Natural killer cell (primary cell): ENCODE data around the gene VASP. TPM values are rescaled to one million over a fixed set of nuclear protein-coding genes. Genes with fewer than 3 reads are reported as not detected.

ENCODE experiments used
- ATAC-seq, 3 donors: fragments of 150-1000 bp in 2 of 3; fragments of 200-7000 bp in 1 of 3; cut with Tn5 transposase; 1 replicate in 1 of 3; 2 replicates in 2 of 3; pipeline ENCODE4 v1.10.0; 2021; ENCODE audit warnings: mild to moderate bottlenecking in 2 of 3, moderate library complexity in 2 of 3
- DNase-seq, 2 donors: peaks; one replicate each; pipeline versions ENCODE4 v3.0.0 to v3.0.0-alpha.2; 2013 to 2021; ENCODE audit warnings: mixed read lengths in 1 of 2
- H3K27ac ChIP-seq: one replicate; pipeline ENCODE4 v1.5.1; 2013; ENCODE audit warnings: mild to moderate bottlenecking, low read length
- H3K27me3 ChIP-seq: one replicate; pipeline ENCODE4 v1.6.1; 2013; ENCODE audit warnings: low read length; ENCODE audit not compliant: control insufficient read depth, insufficient read depth
- H3K36me3 ChIP-seq: one replicate; pipeline ENCODE4 v1.6.1; 2013; ENCODE audit warnings: low read length; ENCODE audit not compliant: control insufficient read depth, insufficient read depth
- H3K4me1 ChIP-seq: one replicate; pipeline ENCODE4 v1.6.1; 2013; ENCODE audit warnings: low read length; ENCODE audit not compliant: control insufficient read depth, insufficient read depth
- H3K4me3 ChIP-seq: one replicate; pipeline ENCODE4 v1.5.1; 2013; ENCODE audit warnings: low read length
- H3K9me3 ChIP-seq: one replicate; pipeline ENCODE4 v1.6.1; 2013; ENCODE audit warnings: low read length; ENCODE audit not compliant: control insufficient read depth, insufficient read depth
- H3K27ac Mint-ChIP-seq, 2 donors: one replicate each; pipeline ENCODE4 v1.8.0; 2022; ENCODE audit warnings: mild to moderate bottlenecking in 2 of 2, mixed read lengths in 2 of 2, moderate library complexity in 1 of 2
- H3K27me3 Mint-ChIP-seq, 2 donors: one replicate each; pipeline ENCODE4 v1.8.0; 2022; ENCODE audit warnings: low read depth in 2 of 2, mixed read lengths in 2 of 2
- H3K36me3 Mint-ChIP-seq: one replicate; pipeline ENCODE4 v1.8.0; 2022; ENCODE audit warnings: mixed read lengths
- H3K4me1 Mint-ChIP-seq, 2 donors: one replicate each; pipeline ENCODE4 v1.8.0; 2022; ENCODE audit warnings: mixed read lengths in 2 of 2
- H3K4me3 Mint-ChIP-seq: one replicate; pipeline ENCODE4 v1.8.0; 2022; ENCODE audit warnings: mild to moderate bottlenecking, moderate library complexity, mixed read lengths
- H3K9me3 Mint-ChIP-seq, 2 donors: one replicate each; pipeline ENCODE4 v1.8.0; 2022; ENCODE audit warnings: mixed read lengths in 2 of 2
- WGBS: methylation state at CpG from one replicate; pipeline ENCODE4 v1.1.7; 2013; ENCODE audit warnings: missing lambda C conversion rate; ENCODE audit not compliant: insufficient coverage; 5-methylcytosine and 5-hydroxymethylcytosine counted together
- intact Hi-C: fragments of 100-400 bp; cut with micrococcal nuclease; formaldehyde crosslinking; loops from one replicate; pipeline ENCODE4 v1.14.2; 2022
- total RNA-seq, 4 donors: library from RNA; stranded (reverse); fragments of 120-200 nt in 1 of 4; gene quantifications; one replicate each; pipeline versions ENCODE4 v1.2.3 to v1.2.4, GENCODE V29; 2013 to 2022
- TF ChIP-seq, protein P1 (sequence below): fragments of 200-600 bp; IDR thresholded peaks from one replicate; pipeline ENCODE4 v1.8.0; 2022; ENCODE audit warnings: antibody characterized with exemption

The VASP gene
- total RNA-seq, 3 donors from 2014 or later (not counting 1 experiment from before 2014, with no cell fraction given), result 192 to 244 (median 237) TPM

DNA sequence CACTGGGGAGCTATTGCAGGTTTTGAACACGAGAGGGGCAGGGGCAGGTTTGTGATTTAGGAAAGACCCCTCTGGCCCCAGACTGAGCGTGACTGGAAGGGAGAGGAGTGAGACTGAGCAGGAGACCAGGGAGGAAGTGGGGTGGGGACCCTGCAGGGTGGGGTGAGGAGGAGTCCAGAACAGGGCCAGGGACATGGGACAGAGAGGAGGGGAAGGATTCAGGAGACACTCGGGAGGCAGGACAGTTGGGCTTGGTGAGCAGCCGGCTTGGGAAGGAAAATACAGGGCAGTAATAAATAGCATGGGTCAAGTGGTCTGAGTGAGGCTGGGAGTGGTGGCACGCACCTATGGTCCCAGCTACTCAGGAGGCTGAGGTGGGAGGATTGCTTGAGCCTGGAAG lies 30.1 kb upstream of the VASP start:
- H3K27ac ChIP-seq, result no peak overlapping the region
- H3K4me3 ChIP-seq, result no peak overlapping the region
- peaks cover 36% of the 10 kb centered on the region for H3K4me1 ChIP-seq
- DNase-seq (peak in 1 of 2 donors; percentile 36), ATAC-seq (no peak)
- H3K4me3 Mint-ChIP-seq, result peak overlapping the region; percentile 85
- H3K36me3 Mint-ChIP-seq, result no peaks in the 10 kb centered on the region
- TF ChIP-seq, protein P1, sequence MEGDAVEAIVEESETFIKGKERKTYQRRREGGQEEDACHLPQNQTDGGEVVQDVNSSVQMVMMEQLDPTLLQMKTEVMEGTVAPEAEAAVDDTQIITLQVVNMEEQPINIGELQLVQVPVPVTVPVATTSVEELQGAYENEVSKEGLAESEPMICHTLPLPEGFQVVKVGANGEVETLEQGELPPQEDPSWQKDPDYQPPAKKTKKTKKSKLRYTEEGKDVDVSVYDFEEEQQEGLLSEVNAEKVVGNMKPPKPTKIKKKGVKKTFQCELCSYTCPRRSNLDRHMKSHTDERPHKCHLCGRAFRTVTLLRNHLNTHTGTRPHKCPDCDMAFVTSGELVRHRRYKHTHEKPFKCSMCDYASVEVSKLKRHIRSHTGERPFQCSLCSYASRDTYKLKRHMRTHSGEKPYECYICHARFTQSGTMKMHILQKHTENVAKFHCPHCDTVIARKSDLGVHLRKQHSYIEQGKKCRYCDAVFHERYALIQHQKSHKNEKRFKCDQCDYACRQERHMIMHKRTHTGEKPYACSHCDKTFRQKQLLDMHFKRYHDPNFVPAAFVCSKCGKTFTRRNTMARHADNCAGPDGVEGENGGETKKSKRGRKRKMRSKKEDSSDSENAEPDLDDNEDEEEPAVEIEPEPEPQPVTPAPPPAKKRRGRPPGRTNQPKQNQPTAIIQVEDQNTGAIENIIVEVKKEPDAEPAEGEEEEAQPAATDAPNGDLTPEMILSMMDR, result no peak
- H3K27ac Mint-ChIP-seq, result peak overlapping the region; percentile 87 to 90
- H3K4me1 Mint-ChIP-seq, result peaks cover 47 to 68% of the 10 kb centered on the region in 2 donors
- H3K36me3 ChIP-seq, result no peaks in the 10 kb centered on the region
- 50% methylated on average over 5 of the region's 5 CpGs for WGBS
- no peaks in the 10 kb centered on the region for H3K9me3 Mint-ChIP-seq
- H3K27me3 ChIP-seq, result peaks cover 4% of the 10 kb centered on the region
- H3K27me3 Mint-ChIP-seq, result peaks cover 8 to 22% of the 10 kb centered on the region in 2 donors
- intact Hi-C loops, result no loop called here
- H3K9me3 ChIP-seq, result no peaks in the 10 kb centered on the region

DNA sequence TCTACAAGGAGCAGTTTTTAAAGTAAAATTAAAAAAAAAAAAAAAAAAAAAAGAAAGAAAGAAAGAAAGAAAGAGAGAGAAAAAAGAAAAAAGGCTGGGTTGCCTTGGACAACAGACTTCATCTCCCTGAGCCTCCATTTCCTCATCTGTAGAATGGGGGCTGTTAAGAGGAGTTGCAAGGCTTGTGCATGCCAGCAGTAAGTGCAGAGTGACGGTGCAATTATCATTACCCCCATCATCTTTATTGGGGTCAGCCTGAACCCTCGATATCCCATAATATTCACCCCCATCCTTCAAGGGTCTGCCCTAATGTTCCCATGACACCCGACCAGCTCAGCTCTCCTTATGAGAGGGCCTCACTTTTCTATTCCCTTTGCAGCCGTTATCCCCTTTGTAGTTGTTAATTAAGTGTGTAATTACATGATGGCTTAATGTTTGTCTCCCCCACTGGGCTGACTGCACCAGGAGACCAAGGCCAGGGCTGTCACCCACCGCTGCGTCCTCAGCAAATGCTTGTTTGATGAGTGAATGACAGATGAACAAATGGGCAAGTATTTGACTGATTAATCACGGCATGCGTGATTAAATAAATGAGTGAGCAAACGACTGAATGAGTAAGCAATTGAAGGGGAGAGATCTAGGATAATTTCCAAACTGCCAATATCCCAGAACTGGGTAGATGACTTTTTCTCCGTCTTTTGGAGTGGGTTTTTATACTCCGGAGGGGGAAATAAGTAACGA lies 29.4 kb upstream of the VASP start:
- peak overlapping the region; percentile 89 for H3K27ac ChIP-seq
- Mint-ChIP-seq H3K9me3 (no peaks in the 10 kb centered on the region), H3K27me3 (peaks cover 2 to 16% of the 10 kb centered on the region in 2 donors), H3K4me3 (peak overlapping the region; percentile 85), H3K27ac (peak overlapping the region; percentile 87 to 90), H3K4me1 (peaks cover 44 to 61% of the 10 kb centered on the region in 2 donors), H3K36me3 (no peaks in the 10 kb centered on the region)
- H3K9me3 ChIP-seq, result no peaks in the 10 kb centered on the region
- WGBS, result 6% methylated on average over 12 of the region's 12 CpGs
- TF ChIP-seq, protein P1, result no peak
- H3K4me3 ChIP-seq, result peak overlapping the region; percentile 60
- ATAC-seq (peak in 1 of 3 donors; percentile 9), DNase-seq (peak in 1 of 2 donors; percentile 66)
- H3K27me3 ChIP-seq, result peaks cover 2% of the 10 kb centered on the region
- no peaks in the 10 kb centered on the region for H3K36me3 ChIP-seq
- peaks cover 30% of the 10 kb centered on the region for H3K4me1 ChIP-seq
- intact Hi-C loops, result loop anchor here (1.0 to 2.0 kb wide), 2 partner anchors 51 to 73 kb away; partner anchors contain the start of gene PPP1R13L

DNA sequence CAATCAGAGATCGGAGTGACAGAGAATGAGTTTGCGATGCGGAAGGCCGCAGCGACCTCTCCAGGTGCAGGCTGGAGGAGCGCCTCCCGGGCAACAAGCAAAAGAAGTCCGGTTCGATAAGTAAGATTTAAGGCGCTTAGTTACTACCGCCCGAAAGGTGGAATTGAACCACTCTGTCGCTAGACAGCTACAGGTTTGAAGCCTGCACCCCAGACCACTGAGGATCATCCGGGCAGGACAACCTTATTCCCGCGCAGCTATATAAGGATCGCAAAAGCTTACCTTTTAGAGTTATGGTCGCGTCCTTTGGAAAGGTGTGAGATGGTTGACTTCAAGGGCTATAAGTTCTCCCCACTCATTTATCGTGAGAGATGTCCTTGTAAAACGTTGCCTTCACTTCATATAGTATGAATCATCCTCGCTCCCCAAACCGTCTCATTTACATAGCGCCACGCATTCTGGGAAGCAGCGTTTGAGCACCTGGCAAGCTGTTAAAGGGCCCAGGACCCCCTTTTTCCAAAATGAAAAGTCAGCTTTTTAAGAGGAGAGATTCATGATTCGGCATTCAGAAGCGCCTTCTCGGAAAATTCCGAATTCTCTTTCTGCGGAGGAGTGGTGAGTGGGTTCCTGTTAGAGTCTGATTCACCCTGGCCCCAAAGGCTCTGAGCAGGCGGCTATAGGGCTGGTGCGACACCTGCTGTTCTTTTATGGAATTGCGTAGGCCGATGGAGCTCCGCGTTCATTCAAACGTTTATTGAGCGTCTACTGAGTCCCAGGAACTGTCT lies 28.6 kb upstream of the VASP start:
- H3K27me3 ChIP-seq, result no peaks in the 10 kb centered on the region
- no peaks in the 10 kb centered on the region for H3K36me3 Mint-ChIP-seq
- H3K4me1 Mint-ChIP-seq, result peaks cover 42 to 55% of the 10 kb centered on the region in 2 donors
- H3K4me3 Mint-ChIP-seq, result peak overlapping the region; percentile 74
- WGBS, result under 1% methylated on average over 36 of the region's 39 CpGs
- H3K4me1 ChIP-seq, result peaks cover 30% of the 10 kb centered on the region
- peak overlapping the region; percentile 89 for H3K27ac ChIP-seq
- H3K9me3 Mint-ChIP-seq, result no peaks in the 10 kb centered on the region
- peak overlapping the region; percentile 87 to 90 for H3K27ac Mint-ChIP-seq
- DNase-seq, result peak; percentile 88 to 96
- H3K9me3 ChIP-seq, result no peaks in the 10 kb centered on the region
- peaks cover 0 to 10% of the 10 kb centered on the region in 2 donors for H3K27me3 Mint-ChIP-seq
- H3K4me3 ChIP-seq, result peak overlapping the region; percentile 60
- TF ChIP-seq, protein P1, result peak; percentile 76
- H3K36me3 ChIP-seq, result no peaks in the 10 kb centered on the region
- ATAC-seq, result peak; percentile 58 to 84 (median 67)
- intact Hi-C loops, result loop anchor here (1.0 to 2.0 kb wide), 3 partner anchors 39 to 74 kb away; partner anchors contain the start of gene PPP1R13L
